Measurements from ENCODE around the gene S100A2. TPM values are rescaled to one million over a fixed set of nuclear protein-coding genes. Genes with fewer than 3 reads are reported as not detected.

Gene S100A2
- total RNA-seq, 3 donors from 2014 or later: 0.33 to 5.4 TPM; not detected in 1

- Histone ChIP-seq H3K36me3 (no peaks in the 10 kb centered on the region), H3K27me3 (no peaks in the 10 kb centered on the region), H3K4me3 (no peak overlapping the region), H3K27ac (no peak overlapping the region), H3K4me1 (peaks cover 0 to 15% of the 10 kb centered on the region in 2 donors), H3K9me3 (no peaks in the 10 kb centered on the region)
- intact Hi-C loops (cut with DNase I; ENCODE audit: low total_unique reads): no loop called here
- no peak for DNase-seq (ENCODE audit: low spot score in 2 of 2)
- TF ChIP-seq POLR2AphosphoS5 (IDR thresholded peaks at IDR 0.05) (no peak), POLR2A (IDR thresholded peaks at IDR 0.05) (no peak), CTCF (IDR thresholded peaks at IDR 0.05) (no peak)
These were observed 7.8 kb downstream of the S100A2 start for GRCh38 chr1:153557877-153558276.

DNA sequence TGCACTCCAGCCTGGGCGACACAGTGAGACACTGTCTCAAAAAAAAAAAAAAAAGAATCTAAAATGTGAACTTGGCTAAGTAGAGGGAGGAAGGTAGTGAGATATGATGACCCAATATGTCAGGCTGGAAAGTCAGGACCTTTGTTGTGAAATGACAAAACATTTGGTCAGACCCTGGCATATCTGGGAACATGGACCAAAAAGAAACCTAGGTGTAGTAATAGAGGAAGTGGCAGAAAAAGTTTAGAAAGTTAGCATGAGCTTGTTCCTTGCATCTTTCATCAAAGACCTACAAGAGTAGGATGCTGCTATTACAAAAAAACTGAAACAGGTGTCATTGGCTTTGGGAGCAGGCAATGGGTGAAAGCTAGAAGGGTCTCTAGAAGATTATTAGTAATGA is 9.3 kb downstream of the S100A2 start:
- Histone ChIP-seq H3K27ac (no peak overlapping the region), H3K9me3 (no peaks in the 10 kb centered on the region), H3K36me3 (no peaks in the 10 kb centered on the region), H3K4me3 (no peak overlapping the region), H3K27me3 (no peaks in the 10 kb centered on the region), H3K4me1 (peaks cover 0 to 15% of the 10 kb centered on the region in 2 donors)
- intact Hi-C loops (cut with DNase I; ENCODE audit: low total_unique reads): no loop called here
- TF ChIP-seq POLR2A (IDR thresholded peaks at IDR 0.05) (no peak), POLR2AphosphoS5 (IDR thresholded peaks at IDR 0.05) (no peak), CTCF (IDR thresholded peaks at IDR 0.05) (no peak)
- DNase-seq (ENCODE audit: low spot score in 2 of 2): no peak

- no peaks in the 10 kb centered on the region for H3K36me3 ChIP-seq
- no peak for DNase-seq (ENCODE audit: low spot score in 2 of 2)
- TF ChIP-seq CTCF (IDR thresholded peaks at IDR 0.05): no peak
- TF ChIP-seq POLR2AphosphoS5 (IDR thresholded peaks at IDR 0.05): no peak
- TF ChIP-seq POLR2A (IDR thresholded peaks at IDR 0.05): no peak
- no peaks in the 10 kb centered on the region for H3K27me3 ChIP-seq
- peaks cover 0 to 21% of the 10 kb centered on the region in 2 donors for H3K4me1 ChIP-seq
- H3K27ac ChIP-seq: peak overlapping the region; percentile 56 to 81
- intact Hi-C loops (cut with DNase I; ENCODE audit: low total_unique reads): no loop called here
- H3K4me3 ChIP-seq: no peak overlapping the region
- no peaks in the 10 kb centered on the region for H3K9me3 ChIP-seq
These were observed 11.7 kb downstream of the S100A2 start for GRCh38 chr1:153553830-153554541.

DNA sequence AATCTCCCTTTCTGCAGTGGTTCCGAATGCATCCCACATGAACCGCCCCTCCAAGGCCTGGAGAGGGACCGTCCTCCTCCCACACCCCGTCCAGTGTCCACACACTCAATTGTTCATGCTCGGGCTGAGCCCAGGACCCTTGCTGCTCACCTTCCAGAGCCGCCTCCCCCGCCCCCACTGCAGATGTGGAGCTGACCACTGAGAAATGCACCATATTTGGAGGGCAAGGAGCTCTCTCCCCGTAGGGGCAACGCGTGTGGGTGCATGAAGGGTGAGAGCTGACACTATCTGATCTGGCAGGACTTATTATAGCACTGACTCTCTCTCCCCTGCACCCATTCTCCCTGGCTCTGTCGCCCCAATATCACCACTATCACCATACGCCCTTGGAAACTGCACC is 12.5 kb downstream of the S100A2 start:
- intact Hi-C loops (cut with DNase I; ENCODE audit: low total_unique reads): no loop called here
- H3K27ac ChIP-seq: peak overlapping the region; percentile 56 to 81
- H3K4me3 ChIP-seq: no peak overlapping the region
- no peaks in the 10 kb centered on the region for H3K9me3 ChIP-seq
- peaks cover 0 to 26% of the 10 kb centered on the region in 2 donors for H3K4me1 ChIP-seq
- no peaks in the 10 kb centered on the region for H3K27me3 ChIP-seq
- TF ChIP-seq POLR2AphosphoS5 (IDR thresholded peaks at IDR 0.05): no peak
- DNase-seq (ENCODE audit: low spot score in 2 of 2): no peak
- H3K36me3 ChIP-seq: no peaks in the 10 kb centered on the region

DNA sequence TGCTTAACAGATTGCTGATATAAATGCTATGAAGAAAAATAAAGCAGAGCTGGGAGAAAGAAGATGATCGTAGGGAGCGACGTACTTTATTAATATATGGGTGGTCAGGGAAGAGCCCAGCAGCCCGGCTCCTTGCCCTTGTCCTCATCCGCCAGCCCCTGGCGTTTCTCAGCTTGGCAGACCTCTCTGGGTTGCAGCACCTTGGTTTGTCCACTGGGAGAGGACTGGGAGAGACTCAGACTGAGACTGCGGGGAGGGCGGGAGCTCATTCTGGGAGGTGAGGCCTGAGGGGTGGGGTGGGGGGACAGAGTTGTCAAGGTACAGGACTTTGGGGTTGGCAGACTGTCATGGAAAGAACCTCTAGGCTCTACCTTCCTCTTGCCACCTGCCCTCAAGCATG is 13.3 kb downstream of the S100A2 start:
- DNase-seq (ENCODE audit: low spot score in 2 of 2): no peak
- intact Hi-C loops (cut with DNase I; ENCODE audit: low total_unique reads): no loop called here
- Histone ChIP-seq H3K4me3 (no peak overlapping the region), H3K4me1 (peaks cover 2 to 26% of the 10 kb centered on the region in 2 donors), H3K27ac (peak overlapping the region; percentile 4 to 81), H3K9me3 (no peaks in the 10 kb centered on the region), H3K27me3 (no peaks in the 10 kb centered on the region), H3K36me3 (no peaks in the 10 kb centered on the region)
- TF ChIP-seq CTCF (IDR thresholded peaks at IDR 0.05) (no peak), POLR2AphosphoS5 (IDR thresholded peaks at IDR 0.05) (no peak), POLR2A (IDR thresholded peaks at IDR 0.05) (no peak)
